ENCODE data around the gene NTNG2.

Gene NTNG2

DNA sequence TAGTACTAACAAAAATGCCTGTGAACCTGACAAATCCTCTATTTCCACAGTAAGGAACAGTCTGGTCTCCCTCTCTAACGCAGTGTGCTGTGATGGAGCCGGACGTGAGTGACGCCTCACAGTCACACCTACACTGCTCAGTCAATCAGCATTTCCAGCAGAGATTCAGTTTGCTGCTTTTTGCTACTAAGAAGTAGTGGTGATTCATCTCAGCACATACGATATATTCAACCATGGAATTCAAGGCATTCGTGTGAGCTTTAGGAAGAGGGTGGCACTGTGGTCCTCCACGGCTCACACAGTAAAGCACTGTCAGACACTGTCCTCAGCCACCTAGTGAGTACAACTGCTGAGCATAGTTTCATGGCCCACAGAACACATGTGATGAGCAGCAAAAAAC lies 122.0 kb downstream of the NTNG2 start:
- Histone ChIP-seq H3K27ac (ENCODE audit: insufficient read depth, low read depth, low read length, poor library complexity, severe bottlenecking) (no peak overlapping the region), H3K27me3 (ENCODE audit: control insufficient read depth, insufficient read depth, low read length, poor library complexity, severe bottlenecking) (no peaks in the 10 kb centered on the region), H3K4me1 (ENCODE audit: control insufficient read depth, insufficient read depth, low read length) (no peaks in the 10 kb centered on the region), H3K9me3 (ENCODE audit: control insufficient read depth, low read length) (no peaks in the 10 kb centered on the region), H3K4me3 (ENCODE audit: insufficient read depth, low read depth, low read length) (no peak overlapping the region), H3K36me3 (ENCODE audit: control insufficient read depth, insufficient read depth, low read length) (peaks cover 45% of the 10 kb centered on the region)
- WGBS, 2 experiments: 93 to 97% methylated on average over 7 of the region's 7 CpGs

DNA sequence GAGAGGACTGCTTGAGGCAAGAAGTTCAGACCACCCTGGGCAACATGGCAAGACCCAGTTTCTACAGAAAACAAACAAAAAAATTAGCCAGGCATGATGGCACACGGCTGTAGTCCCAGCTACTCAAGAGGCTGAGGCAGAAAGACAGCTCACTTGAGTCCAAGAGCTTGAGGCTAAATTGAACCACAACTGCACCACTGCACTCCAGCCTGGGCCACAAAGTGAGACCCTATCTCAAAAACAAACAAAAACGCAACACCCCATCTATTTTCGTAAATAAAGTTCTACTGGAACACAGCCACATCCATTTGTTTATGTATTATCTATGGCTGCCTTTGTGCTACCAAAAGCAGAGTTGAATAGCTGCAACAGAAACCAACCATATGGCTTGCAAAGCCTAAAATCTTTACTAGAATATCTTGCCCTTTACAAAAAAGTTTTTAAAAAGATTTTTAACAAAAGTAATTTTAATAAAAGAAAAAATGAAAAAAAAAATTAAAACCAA lies 125.5 kb downstream of the NTNG2 start:
- Histone ChIP-seq H3K27ac (ENCODE audit: insufficient read depth, low read depth, low read length, poor library complexity, severe bottlenecking) (no peak overlapping the region), H3K4me1 (ENCODE audit: control insufficient read depth, insufficient read depth, low read length) (no peaks in the 10 kb centered on the region), H3K27me3 (ENCODE audit: control insufficient read depth, insufficient read depth, low read length, poor library complexity, severe bottlenecking) (no peaks in the 10 kb centered on the region), H3K36me3 (ENCODE audit: control insufficient read depth, insufficient read depth, low read length) (peaks cover 38% of the 10 kb centered on the region), H3K9me3 (ENCODE audit: control insufficient read depth, low read length) (no peaks in the 10 kb centered on the region), H3K4me3 (ENCODE audit: insufficient read depth, low read depth, low read length) (no peak overlapping the region)
- 93 to 94% methylated on average over 3 of the region's 3 CpGs for WGBS, 2 experiments

DNA sequence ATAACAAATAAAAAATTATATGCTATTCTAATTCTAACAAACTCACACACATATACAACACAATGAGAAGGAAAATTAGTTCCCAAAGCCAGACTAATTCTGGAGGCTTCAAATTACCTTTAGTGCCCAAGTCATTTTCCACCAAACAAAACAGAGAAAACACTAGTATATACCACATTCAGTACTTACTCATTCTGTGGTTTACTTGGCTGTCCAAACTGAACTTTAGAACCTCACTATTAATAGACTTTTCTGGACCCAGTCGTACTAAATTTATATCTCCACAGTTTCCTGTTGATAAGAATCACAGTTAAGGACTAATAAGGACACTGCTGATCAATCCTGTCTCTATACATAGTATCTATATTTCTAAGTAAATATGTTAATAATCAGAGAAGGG lies 126.5 kb downstream of the NTNG2 start:
- Histone ChIP-seq H3K36me3 (ENCODE audit: control insufficient read depth, insufficient read depth, low read length) (peaks cover 31% of the 10 kb centered on the region), H3K27me3 (ENCODE audit: control insufficient read depth, insufficient read depth, low read length, poor library complexity, severe bottlenecking) (no peaks in the 10 kb centered on the region), H3K27ac (ENCODE audit: insufficient read depth, low read depth, low read length, poor library complexity, severe bottlenecking) (no peak overlapping the region), H3K4me3 (ENCODE audit: insufficient read depth, low read depth, low read length) (no peak overlapping the region), H3K4me1 (ENCODE audit: control insufficient read depth, insufficient read depth, low read length) (no peaks in the 10 kb centered on the region), H3K9me3 (ENCODE audit: control insufficient read depth, low read length) (no peaks in the 10 kb centered on the region)
- WGBS, 2 experiments: 81 to 89% methylated on average over 1 of the region's 1 CpG

DNA sequence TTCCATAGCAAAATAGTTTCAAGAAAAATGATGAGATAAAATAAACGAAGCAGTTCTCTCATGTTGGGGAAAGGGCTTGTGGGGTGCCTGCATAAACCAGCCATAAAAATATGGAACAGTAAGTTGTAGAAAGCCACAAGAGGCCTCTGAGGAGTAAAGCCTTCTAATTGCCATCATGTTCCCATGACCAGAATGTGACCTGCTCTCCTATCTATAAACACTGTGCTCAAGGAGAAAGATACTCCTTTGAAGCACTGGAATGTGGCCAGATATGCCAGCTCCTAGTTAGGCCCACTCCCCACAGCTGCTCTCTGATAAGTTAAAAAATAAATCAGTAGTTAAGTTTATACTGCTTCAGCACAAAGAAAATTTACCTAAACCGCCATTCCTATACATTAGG lies 127.1 kb downstream of the NTNG2 start:
- Histone ChIP-seq H3K27me3 (ENCODE audit: control insufficient read depth, insufficient read depth, low read length, poor library complexity, severe bottlenecking) (no peaks in the 10 kb centered on the region), H3K9me3 (ENCODE audit: control insufficient read depth, low read length) (no peaks in the 10 kb centered on the region), H3K4me3 (ENCODE audit: insufficient read depth, low read depth, low read length) (no peak overlapping the region), H3K4me1 (ENCODE audit: control insufficient read depth, insufficient read depth, low read length) (no peaks in the 10 kb centered on the region), H3K36me3 (ENCODE audit: control insufficient read depth, insufficient read depth, low read length) (peaks cover 26% of the 10 kb centered on the region), H3K27ac (ENCODE audit: insufficient read depth, low read depth, low read length, poor library complexity, severe bottlenecking) (no peak overlapping the region)
- WGBS, 2 experiments: 95 to 100% methylated on average over 1 to 2 of the region's 2 CpGs

DNA sequence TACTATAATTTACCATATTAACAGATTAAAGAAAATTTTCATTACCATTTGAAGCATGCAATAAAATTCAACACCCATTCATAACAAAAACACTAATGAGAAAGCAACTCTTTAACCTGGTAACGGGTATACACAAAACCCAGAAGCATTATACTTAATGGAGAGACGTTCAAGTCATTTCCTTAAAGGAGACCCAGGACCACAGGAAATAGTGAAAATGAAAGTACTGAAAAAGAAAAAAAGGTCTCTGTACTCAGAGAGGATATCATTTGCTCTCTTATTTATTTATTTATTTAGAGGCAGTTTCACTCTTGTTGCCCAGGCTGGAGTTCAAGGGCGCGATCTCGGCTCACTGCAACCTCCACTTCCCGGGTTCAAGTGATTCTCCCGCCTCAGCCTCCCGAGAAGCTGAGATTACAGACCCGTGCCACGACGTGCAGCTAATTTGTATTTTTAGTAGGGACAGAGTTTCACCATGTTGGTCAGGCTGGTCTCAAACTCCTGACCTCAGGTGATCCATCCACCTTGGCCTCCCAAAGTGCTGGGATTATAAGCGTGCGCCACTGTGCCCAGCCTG lies 131.4 kb downstream of the NTNG2 start:
- no peak overlapping the region for H3K4me3 ChIP-seq (ENCODE audit: insufficient read depth, low read depth, low read length)
- no peak overlapping the region for H3K27ac ChIP-seq (ENCODE audit: insufficient read depth, low read depth, low read length, poor library complexity, severe bottlenecking)
- WGBS, 2 experiments: 91 to 95% methylated on average over 13 of the region's 13 CpGs
- H3K4me1 ChIP-seq (ENCODE audit: control insufficient read depth, insufficient read depth, low read length): no peaks in the 10 kb centered on the region
- H3K27me3 ChIP-seq (ENCODE audit: control insufficient read depth, insufficient read depth, low read length, poor library complexity, severe bottlenecking): no peaks in the 10 kb centered on the region
- H3K36me3 ChIP-seq (ENCODE audit: control insufficient read depth, insufficient read depth, low read length): peaks cover 25% of the 10 kb centered on the region
- H3K9me3 ChIP-seq (ENCODE audit: control insufficient read depth, low read length): no peaks in the 10 kb centered on the region
